Loucy (cell line): ENCODE measurements around the gene DHX16.

Experiments used
- H2AFZ ChIP-seq: fragments of 200-600 bp; sonication (generic); 2 replicates; pipeline ENCODE4 v1.6.0; 2016; ENCODE audit warnings: antibody characterized with exemption, mild to moderate bottlenecking, low read length, moderate library complexity
- H3F3A ChIP-seq: fragments of 200-600 bp; 2 replicates; pipeline ENCODE4 v1.6.0; 2016; ENCODE audit warnings: antibody characterized with exemption, low read depth, mild to moderate bottlenecking
- H3K27me3 ChIP-seq: fragments of 200-600 bp; sonication (generic); 2 replicates; pipeline ENCODE4 v1.6.1; 2014; ENCODE audit warnings: low read length, mild to moderate bottlenecking; ENCODE audit not compliant: insufficient read depth, poor library complexity, severe bottlenecking
- H3K36me3 ChIP-seq: fragments of 200-600 bp; sonication (generic); 2 replicates; pipeline ENCODE4 v1.6.1; 2016; ENCODE audit warnings: low read length; ENCODE audit not compliant: insufficient read depth
- H3K4me1 ChIP-seq: fragments of 200-600 bp; sonication (generic); 2 replicates; pipeline ENCODE4 v1.5.1; 2014; ENCODE audit warnings: low read length, mild to moderate bottlenecking; ENCODE audit not compliant: insufficient read depth, poor library complexity, severe bottlenecking
- H3K4me2 ChIP-seq: fragments of 200-600 bp; sonication (generic); 2 replicates; pipeline ENCODE4 v1.6.0; 2014; ENCODE audit warnings: antibody characterized with exemption, low read length, low read depth, mild to moderate bottlenecking; ENCODE audit not compliant: poor library complexity, severe bottlenecking
- H3K4me3 ChIP-seq: fragments of 200-600 bp; sonication (generic); 2 replicates; pipeline ENCODE4 v1.5.1; 2014; ENCODE audit warnings: low read length, mild to moderate bottlenecking, mixed read lengths; ENCODE audit not compliant: poor library complexity, severe bottlenecking
- H3K79me2 ChIP-seq: fragments of 200-600 bp; sonication (generic); 2 replicates; pipeline ENCODE4 v1.6.1; 2014; ENCODE audit warnings: low read length; ENCODE audit not compliant: insufficient read depth
- H3K9ac ChIP-seq: fragments of 200-600 bp; sonication (generic); 2 replicates; pipeline ENCODE4 v1.6.0; 2014; ENCODE audit warnings: mild to moderate bottlenecking, low read depth, low read length, moderate library complexity; ENCODE audit not compliant: poor library complexity, severe bottlenecking
- H3K9me2 ChIP-seq: fragments of 200-600 bp; sonication (generic); replicated peaks from 2 replicates; pipeline ENCODE4 v1.6.1; 2016; ENCODE audit warnings: low read depth, low read length, mixed read lengths
- H3K9me3 ChIP-seq: fragments of 200-600 bp; sonication (generic); 2 replicates; pipeline ENCODE4 v1.6.1; 2014; ENCODE audit warnings: mild to moderate bottlenecking, antibody characterized with exemption, low read length, low read depth; ENCODE audit not compliant: insufficient read depth
- H4K20me1 ChIP-seq: fragments of 200-600 bp; sonication (generic); 2 replicates; pipeline ENCODE4 v1.6.0; 2014; ENCODE audit warnings: antibody characterized with exemption, low read length, mild to moderate bottlenecking; ENCODE audit not compliant: insufficient read depth, poor library complexity, severe bottlenecking
- CTCF ChIP-seq: fragments of 200-600 bp; sonication (generic); conservative IDR thresholded peaks from 2 replicates; pipeline ENCODE4 v1.5.1; 2014; ENCODE audit warnings: mild to moderate bottlenecking, antibody characterized with exemption, low read length
- EZH2phosphoT487 ChIP-seq: fragments of 200-600 bp; IDR thresholded peaks from 2 replicates; pipeline ENCODE4 v1.6.1; 2018; ENCODE audit warnings: antibody characterized with exemption, mild to moderate bottlenecking, moderate library complexity, borderline replicate concordance

DHX16 gene

GRCh38 chr6:30655743-30656094 lies 17.1 kb downstream of the DHX16 start:
- Histone ChIP-seq H3K27me3 (no peaks in the 10 kb centered on the region), H3K4me1 (no peaks in the 10 kb centered on the region), H3F3A (no peaks in the 10 kb centered on the region; the same call in 1 of the 2 replicates), H2AFZ (no peak overlapping the region), H4K20me1 (no peaks in the 10 kb centered on the region), H3K36me3 (peaks cover 79% of the 10 kb centered on the region; the same call in 1 of the 2 replicates), H3K79me2 (no peaks in the 10 kb centered on the region), H3K4me2 (no peak overlapping the region), H3K9ac (no peak overlapping the region), H3K9me2 (no peaks in the 10 kb centered on the region), H3K4me3 (no peak overlapping the region), H3K9me3 (no peaks in the 10 kb centered on the region)
- TF ChIP-seq EZH2phosphoT487 (no peak), CTCF (no peak)

- H3K4me1 ChIP-seq: no peaks in the 10 kb centered on the region
- no peaks in the 10 kb centered on the region for H3K79me2 ChIP-seq
- TF ChIP-seq EZH2phosphoT487 (no peak), CTCF (no peak)
- H3F3A ChIP-seq: no peaks in the 10 kb centered on the region; the same call in 1 of the 2 replicates
- H3K4me3 ChIP-seq: no peak overlapping the region
- no peaks in the 10 kb centered on the region for H3K27me3 ChIP-seq
- no peak overlapping the region for H2AFZ ChIP-seq
- H3K9me2 ChIP-seq: no peaks in the 10 kb centered on the region
- no peaks in the 10 kb centered on the region for H4K20me1 ChIP-seq
- H3K4me2 ChIP-seq: no peak overlapping the region
- H3K9ac ChIP-seq: no peak overlapping the region
- peaks cover 76% of the 10 kb centered on the region; the same call in 1 of the 2 replicates for H3K36me3 ChIP-seq
- no peaks in the 10 kb centered on the region for H3K9me3 ChIP-seq
Observed at GRCh38 chr6:30654798-30655742, 17.7 kb downstream of the DHX16 start.

GRCh38 chr6:30651143-30651542 lies 21.7 kb downstream of the DHX16 start:
- Histone ChIP-seq H3K9me3 (no peaks in the 10 kb centered on the region), H3F3A (no peaks in the 10 kb centered on the region; the same call in 1 of the 2 replicates), H3K4me3 (no peak overlapping the region), H3K36me3 (peaks cover 47% of the 10 kb centered on the region; the same call in 1 of the 2 replicates), H3K9ac (no peak overlapping the region), H4K20me1 (peaks cover 10% of the 10 kb centered on the region), H3K9me2 (no peaks in the 10 kb centered on the region), H3K79me2 (peaks cover 32% of the 10 kb centered on the region), H2AFZ (no peak overlapping the region), H3K27me3 (no peaks in the 10 kb centered on the region), H3K4me1 (peaks cover 6% of the 10 kb centered on the region), H3K4me2 (no peak overlapping the region)
- TF ChIP-seq CTCF: no peak
- TF ChIP-seq EZH2phosphoT487: no peak
